IMR-90 (cell line): ENCODE measurements around the gene FJX1. TPM values are rescaled to one million over a fixed set of nuclear protein-coding genes. Genes with fewer than 3 reads are reported as not detected.

ENCODE experiments used
- ATAC-seq: fragments of 200-7000 bp; cut with Tn5 transposase; 2 replicates; pipeline ENCODE4 v1.9.1; 2020; ENCODE audit warnings: low read depth, mild to moderate bottlenecking, moderate library complexity
- BruUV-seq: library from RNA; stranded (reverse); fragments of 400-500 nt; replicated peaks from 2 replicates; lab custom pipeline; 2021; lab: Mats Ljungman, UMichigan
- CTCF ChIA-PET: fragments of 300-600 bp; formaldehyde crosslinking; extraction: SDS; loops from one replicate; lab custom pipeline; 2021; ENCODE audit warnings: antibody characterized with exemption; lab: Yijun Ruan, JAX
- POLR2A ChIA-PET: fragments of 300-600 bp; sonication (Branson Sonifier 250); formaldehyde crosslinking; loops from one replicate; lab custom pipeline; 2022; ENCODE audit warnings: antibody characterized with exemption; ENCODE audit not compliant: unreplicated experiment; lab: Charles Lee
- DNase-seq: peaks from one replicate; pipeline ENCODE4 v3.0.0; 2013
- H2AFZ ChIP-seq: replicated peaks from 2 replicates; pipeline ENCODE3; 2013; ENCODE audit warnings: low read length, mild to moderate bottlenecking; ENCODE audit not compliant: poor library complexity
- H2AK5ac ChIP-seq: 2 replicates; pipeline ENCODE4 v1.6.1; 2013; ENCODE audit warnings: low read depth, low read length, inconsistent platforms
- H2AK9ac ChIP-seq: replicated peaks from 2 replicates; pipeline ENCODE3; 2013; ENCODE audit warnings: mild to moderate bottlenecking, low read depth, low read length, moderate library complexity; ENCODE audit not compliant: poor library complexity
- H2BK120ac ChIP-seq: 2 replicates; pipeline ENCODE4 v1.6.1; 2013; ENCODE audit warnings: low read depth, low read length, inconsistent platforms
- H2BK15ac ChIP-seq: 3 replicates; pipeline ENCODE4 v1.6.1; 2013; ENCODE audit warnings: low read depth, low read length, inconsistent platforms
- H2BK20ac ChIP-seq: 2 replicates; pipeline ENCODE4 v1.6.1; 2013; ENCODE audit warnings: low read depth, mild to moderate bottlenecking, inconsistent platforms, low read length, moderate library complexity
- H2BK5ac ChIP-seq: 2 replicates; pipeline ENCODE4 v1.6.1; 2013; ENCODE audit warnings: mild to moderate bottlenecking, low read depth, low read length, inconsistent platforms; ENCODE audit not compliant: poor library complexity, severe bottlenecking
- H3K14ac ChIP-seq: replicated peaks from 2 replicates; pipeline ENCODE4 v1.6.1; 2013; ENCODE audit warnings: low read depth, low read length, inconsistent platforms
- H3K18ac ChIP-seq: 2 replicates; pipeline ENCODE4 v1.6.1; 2013; ENCODE audit warnings: low read depth, low read length, control low read depth
- H3K23ac ChIP-seq: 2 replicates; pipeline ENCODE4 v1.6.1; 2013; ENCODE audit warnings: low read depth, low read length, inconsistent platforms
- H3K27ac ChIP-seq: 2 replicates; pipeline ENCODE4 v1.5.1; 2013; ENCODE audit warnings: mild to moderate bottlenecking, control low read depth, low read length; ENCODE audit not compliant: insufficient read depth
- H3K27me3 ChIP-seq: 2 replicates; pipeline ENCODE4 v1.6.1; 2013; ENCODE audit warnings: low read length; ENCODE audit not compliant: control insufficient read depth, insufficient read depth
- H3K36me3 ChIP-seq: 2 replicates; pipeline ENCODE4 v1.6.1; 2013; ENCODE audit warnings: low read length, mixed read lengths; ENCODE audit not compliant: control insufficient read depth, insufficient read depth
- H3K4ac ChIP-seq: 2 replicates; pipeline ENCODE4 v1.6.1; 2013; ENCODE audit warnings: low read depth, low read length, inconsistent platforms
- H3K4me1 ChIP-seq: 2 replicates; pipeline ENCODE4 v1.6.1; 2013; ENCODE audit warnings: low read length, mixed read lengths; ENCODE audit not compliant: control insufficient read depth, insufficient read depth
- H3K4me2 ChIP-seq: 2 replicates; pipeline ENCODE4 v1.6.1; 2013; ENCODE audit warnings: low read depth, mild to moderate bottlenecking, control low read depth, low read length, moderate library complexity
- H3K4me3 ChIP-seq: 2 replicates; pipeline ENCODE4 v1.5.1; 2013; ENCODE audit warnings: low read depth, mild to moderate bottlenecking, control low read depth, low read length, moderate library complexity; ENCODE audit not compliant: insufficient read depth
- H3K56ac ChIP-seq: 2 replicates; pipeline ENCODE4 v1.6.1; 2013; ENCODE audit warnings: low read length, inconsistent platforms; ENCODE audit not compliant: insufficient read depth; ENCODE audit errors: extremely low read depth
- H3K79me1 ChIP-seq, 2 experiments: 2 replicates each; pipeline ENCODE4 v1.6.1; 2013; ENCODE audit warnings: low read length in 2 of 2, inconsistent platforms in 1 of 2, low read depth in 1 of 2
- H3K9ac ChIP-seq: 2 replicates; pipeline ENCODE4 v1.6.1; 2013; ENCODE audit warnings: low read depth, low read length, control low read depth
- H3K9me1 ChIP-seq: 2 replicates; pipeline ENCODE4 v1.6.1; 2013; ENCODE audit warnings: low read length, inconsistent platforms; ENCODE audit not compliant: insufficient read depth
- H3K9me3 ChIP-seq: 2 replicates; pipeline ENCODE4 v1.6.1; 2013; ENCODE audit warnings: low read length; ENCODE audit not compliant: control insufficient read depth, insufficient read depth
- H4K20me1 ChIP-seq: 2 replicates; pipeline ENCODE4 v1.6.1; 2013; ENCODE audit warnings: low read length, inconsistent platforms; ENCODE audit not compliant: insufficient read depth
- H4K5ac ChIP-seq: 2 replicates; pipeline ENCODE4 v1.6.1; 2013; ENCODE audit warnings: mild to moderate bottlenecking, low read depth, low read length, control low read depth
- H4K8ac ChIP-seq, 2 experiments: 2 replicates each; pipeline ENCODE4 v1.6.1; 2013; ENCODE audit warnings: low read depth in 2 of 2, low read length in 2 of 2, control low read depth in 1 of 2, inconsistent platforms in 1 of 2
- H4K91ac ChIP-seq: 2 replicates; pipeline ENCODE4 v1.6.1; 2013; ENCODE audit warnings: low read depth, low read length, inconsistent platforms; ENCODE audit not compliant: insufficient read depth
- BHLHE40 ChIP-seq: fragments of 150-350 bp; IDR thresholded peaks from 2 replicates; pipeline ENCODE4 v1.6.1; 2016; ENCODE audit warnings: mild to moderate bottlenecking, low read depth, low read length
- CEBPB ChIP-seq: IDR thresholded peaks from 2 replicates; pipeline ENCODE4 v1.6.1; 2012; ENCODE audit warnings: low read depth, low read length, improper control_type of control experiment
- CHD1 ChIP-seq: IDR thresholded peaks from 2 replicates; pipeline ENCODE4 v1.6.1; 2012; ENCODE audit warnings: low read depth, low read length, improper control_type of control experiment
- CTCF ChIP-seq: conservative IDR thresholded peaks from 2 replicates; pipeline ENCODE4 v1.5.1; 2012; ENCODE audit warnings: mild to moderate bottlenecking, low read depth, low read length, improper control_type of control experiment
- ELK1 ChIP-seq: fragments of 150-350 bp; IDR thresholded peaks from 2 replicates; pipeline ENCODE4 v1.6.1; 2016; ENCODE audit warnings: low read depth, mild to moderate bottlenecking, low read length, moderate library complexity, borderline replicate concordance
- FOS ChIP-seq: fragments of 150-350 bp; IDR thresholded peaks from 2 replicates; pipeline ENCODE4 v1.6.1; 2016; ENCODE audit warnings: low read depth, low read length
- MAFK ChIP-seq: IDR thresholded peaks from 2 replicates; pipeline ENCODE4 v1.6.1; 2012; ENCODE audit warnings: low read depth, low read length, improper control_type of control experiment
- MAZ ChIP-seq: IDR thresholded peaks from 2 replicates; pipeline ENCODE4 v1.6.1; 2012; ENCODE audit warnings: low read depth, mild to moderate bottlenecking, low read length, improper control_type of control experiment, moderate library complexity, borderline replicate concordance
- NFE2L2 ChIP-seq: fragments of 150-350 bp; IDR thresholded peaks from 2 replicates; pipeline ENCODE4 v1.6.1; 2016; ENCODE audit warnings: low read depth, mild to moderate bottlenecking, low read length
- POLR2A ChIP-seq: IDR thresholded peaks from 2 replicates; pipeline ENCODE4 v1.6.1; 2012; ENCODE audit warnings: mild to moderate bottlenecking, low read depth, low read length
- RCOR1 ChIP-seq: IDR thresholded peaks from 2 replicates; pipeline ENCODE4 v1.6.1; 2012; ENCODE audit warnings: mild to moderate bottlenecking, low read length, improper control_type of control experiment; ENCODE audit not compliant: insufficient replicate concordance
- RFX5 ChIP-seq: IDR thresholded peaks from 2 replicates; pipeline ENCODE4 v1.8.0; 2012; ENCODE audit warnings: low read depth, mild to moderate bottlenecking, low read length, moderate library complexity
- SMC3 ChIP-seq: fragments of 150-350 bp; IDR thresholded peaks from 2 replicates; pipeline ENCODE4 v1.6.1; 2016; ENCODE audit warnings: low read depth, mild to moderate bottlenecking, antibody characterized with exemption, low read length, moderate library complexity
- WGBS, 2 experiments: methylation state at CpG; one replicate each; pipeline versions ENCODE4 v1.1.5 to v1.1.7; 2013; ENCODE audit warnings: missing lambda C conversion rate in 2 of 2; ENCODE audit not compliant: insufficient read length in 1 of 2; ENCODE audit errors: extremely low coverage in 2 of 2; 5-methylcytosine and 5-hydroxymethylcytosine counted together
- dilution Hi-C: fragments of 300-500 bp; cut with HindIII; formaldehyde crosslinking; loops from one replicate; pipeline ENCODE4 v1.14.3; 2018; ENCODE audit warnings: low sequenced_read_pairs; ENCODE audit not compliant: unreplicated experiment
- in situ Hi-C: fragments of 300-500 bp; cut with MboI; formaldehyde crosslinking; loops from 3 replicates; pipeline ENCODE4 v1.14.3; 2019; ENCODE audit warnings: low sequenced_read_pairs, inconsistent platforms, mixed read lengths
- intact Hi-C: fragments of 100-400 bp; cut with micrococcal nuclease; formaldehyde crosslinking; loops from 2 replicates; pipeline ENCODE4 v1.10.0; 2022
- polyA plus RNA-seq, 3 experiments: library from polyadenylated mRNA; depleted of rRNA; stranded (reverse); fragments of >200 nt; gene quantifications; 2 replicates each; pipeline ENCODE4 v1.2.3, GENCODE V29; 2012; ENCODE audit warnings: low replicate concordance in 1 of 3
- total RNA-seq: library from RNA; depleted of rRNA; stranded (reverse); fragments of >200 nt; gene quantifications from 2 replicates; pipeline ENCODE4 v1.2.3, GENCODE V29; 2012

FJX1 gene
- total and polyA plus RNA-seq, 2 of the 4 experiments (the other 2 are of a cell fraction), result 8.4 to 11.2 TPM

DNA sequence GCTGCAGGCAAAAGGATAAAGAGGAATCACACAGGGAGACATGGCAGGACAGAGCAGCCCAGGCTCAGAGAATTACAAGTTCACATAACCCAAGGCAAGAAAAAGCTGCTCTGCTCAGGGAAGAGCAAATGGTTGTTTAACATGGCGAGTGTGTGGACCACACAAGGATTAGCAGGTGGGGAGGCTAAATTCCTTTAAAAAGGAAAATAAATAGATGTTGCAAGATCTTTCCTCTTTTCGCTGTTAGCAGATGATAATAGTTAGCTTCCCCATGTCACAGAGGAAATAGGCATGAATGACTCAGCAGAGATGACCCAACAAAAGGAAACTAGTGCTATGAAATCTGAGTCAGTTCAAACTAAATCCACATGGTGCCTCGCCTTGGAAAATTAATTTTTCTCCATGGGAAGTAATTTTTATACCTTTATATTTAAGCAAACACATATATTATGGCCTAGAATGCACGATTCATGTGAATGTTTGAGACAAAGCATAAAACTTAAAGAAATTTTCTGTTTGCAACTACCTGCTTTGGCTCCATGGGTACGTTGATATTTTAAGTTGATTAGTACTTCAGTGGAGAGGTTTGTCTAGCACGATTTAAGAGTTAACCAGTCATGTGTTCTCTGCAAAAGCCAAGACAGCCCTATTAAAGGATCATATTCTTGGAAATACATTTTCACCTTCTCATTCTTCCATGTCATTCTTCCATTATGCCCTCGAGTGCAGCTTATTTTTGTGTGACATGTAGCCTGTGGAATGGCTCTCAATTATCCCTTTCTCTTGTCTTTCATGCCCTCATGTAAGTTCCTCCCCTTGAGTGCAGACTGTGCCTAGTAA, 38.5 kb upstream of the FJX1 start:
- Histone ChIP-seq H3K4me3 (no peak overlapping the region), H4K8ac (peak overlapping the region; percentile 45 to 83), H2AFZ (peak overlapping the region; percentile 15), H3K36me3 (no peaks in the 10 kb centered on the region), H4K20me1 (no peaks in the 10 kb centered on the region), H2AK9ac (no peak overlapping the region), H2BK5ac (peak overlapping the region; percentile 86), H3K9me1 (peaks cover 19% of the 10 kb centered on the region), H2BK15ac (peak overlapping the region; percentile 93), H3K79me1 (0 out of 4 replicates have a peak, but pooled peaks cover 0 to 9% of the 10 kb centered on the region in 2 experiments), H3K56ac (peak overlapping the region; percentile 39), H3K18ac (peak overlapping the region; percentile 96), H3K4me2 (peak overlapping the region; percentile 23; the same call in 1 of the 2 replicates), H3K23ac (peak overlapping the region; percentile 56; the same call in 1 of the 2 replicates), H3K9me3 (peaks cover 6% of the 10 kb centered on the region; the same call in 1 of the 2 replicates), H3K27me3 (no peaks in the 10 kb centered on the region), H3K9ac (no peak overlapping the region), H4K91ac (peak overlapping the region; percentile 92), H3K27ac (peak overlapping the region; percentile 46), H3K14ac (peak overlapping the region; percentile 97), H2BK120ac (peak overlapping the region; percentile 96), H4K5ac (peak overlapping the region; percentile 88), H3K4ac (peak overlapping the region; percentile 94), H2BK20ac (peak overlapping the region; percentile 99), H2AK5ac (peak overlapping the region; percentile 98), H3K4me1 (peaks cover 25% of the 10 kb centered on the region)
- ATAC-seq (peak; percentile 78), DNase-seq (peak; percentile 99)
- dilution Hi-C loops (no loop called here), in situ Hi-C loops (no loop called here), intact Hi-C loops (loop anchor here (5.0 kb wide), 1 partner anchor 67 kb away; no protein-coding TSS in a partner anchor)
- POLR2A ChIA-PET, result no interaction called here
- CTCF ChIA-PET, result interaction anchor here (0.6 to 1.0 kb wide), 3 partner anchors 11 to 28 kb away, joined by 3 to 4 read pairs (median 3); no protein-coding TSS in a partner anchor
- no TSS peak for BruUV-seq
- TF ChIP-seq CEBPB (peak; percentile 99), MAFK (peak; percentile 74), BHLHE40 (peak; percentile 66; the same call in 1 of the 2 replicates), SMC3 (no peak), RFX5 (no peak), ELK1 (no peak), MAZ (peak; percentile 33; the same call in 1 of the 2 replicates), POLR2A (no peak), CTCF (no peak), FOS (peak; percentile 94), NFE2L2 (peak; percentile 98), CHD1 (no peak), RCOR1 (peak; percentile 89)
- no CpG with 5 or more reads among the region's 7 CpGs for WGBS, 2 experiments
